Renal cortex interstitium (tissue), 11 donors: ENCODE data around the gene MIER1. TPM values are rescaled to one million over a fixed set of nuclear protein-coding genes. Genes with fewer than 3 reads are reported as not detected.

Experiments used
- DNase-seq, 11 donors: peaks; one replicate each; pipeline ENCODE4 v3.0.0-alpha.2; 2013; ENCODE audit warnings: low read depth in 9 of 11, low spot score in 4 of 11; ENCODE audit errors: extremely low read depth in 1 of 11
- polyA plus RNA-seq, 3 donors: library from polyadenylated mRNA; unstranded; fragments of 120-200 nt; gene quantifications; one replicate each; pipeline ENCODE4 v1.2.1, GENCODE V29; 2013; ENCODE audit not compliant: insufficient read length in 3 of 3

Gene MIER1
- polyA plus RNA-seq, 3 donors, result 35.1 to 41.1 (median 36.3) TPM

- no peak for DNase-seq
Measured at GRCh38 chr1:67029472-67029871, 104.7 kb downstream of the MIER1 start.

- DNase-seq, result no peak
Measured at GRCh38 chr1:67031121-67031858, 106.5 kb downstream of the MIER1 start.

DNA sequence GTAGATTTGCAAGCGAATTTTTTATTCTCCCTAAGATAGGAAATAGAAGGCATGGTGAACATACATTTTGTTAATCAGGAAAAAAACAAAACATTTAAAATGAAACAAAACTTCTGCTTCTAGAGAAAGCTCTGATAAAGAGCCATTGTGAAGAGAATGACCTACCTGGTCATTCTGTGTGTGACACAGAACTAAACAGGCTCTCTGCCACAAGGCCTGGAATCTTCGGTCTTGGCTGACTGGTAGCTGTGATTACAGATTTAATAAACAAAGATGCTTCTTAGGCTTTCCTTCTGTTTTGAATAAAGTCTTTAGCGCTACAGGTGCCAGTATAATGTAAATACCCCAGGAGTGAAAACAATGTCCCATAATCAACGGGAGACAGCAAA, 107.1 kb downstream of the MIER1 start:
- DNase-seq, result no peak

Other genes with a start within 250 kb of the MIER1 start
- gene DYNLT5, start 172.5 kb upstream of the MIER1 start, polyA plus RNA-seq, result 1 to 10 TPM; 1.3 to 3.3 (median 2.1) TPM
- under 1 TPM in 2 of 3 donors, not detected in 1; 0.24 to 0.56 TPM for gene INSL5, start 123.7 kb upstream of the MIER1 start, polyA plus RNA-seq
- gene DNAI4, start 134 bp upstream of the MIER1 start, polyA plus RNA-seq, result 10 to 100 TPM; 14.2 to 17.0 (median 16.2) TPM
- 10 to 100 TPM; 13.4 to 15.9 (median 14.7) TPM for gene SLC35D1, start 129.2 kb downstream of the MIER1 start, polyA plus RNA-seq
- under 1 TPM in 2 of 3 donors, not detected in 1; 0.26 to 0.34 TPM for gene C1orf141, start 210.0 kb downstream of the MIER1 start, polyA plus RNA-seq
- gene IL23R, start 241.5 kb downstream of the MIER1 start, polyA plus RNA-seq, result under 1 TPM in 2 of 3 donors, not detected in 1; 0.09 to 0.11 TPM